ENCODE results near the gene IMMP2L. TPM values are rescaled to one million over a fixed set of nuclear protein-coding genes. Genes with fewer than 3 reads are reported as not detected.

The IMMP2L gene
- total and polyA plus RNA-seq, 2 of the 8 experiments (the other 6 are each of a cell fraction or from before 2014, with no cell fraction given) = 2.3 to 10.1 TPM

GRCh38 chr7:111362506-111363054 is 199.7 kb downstream of the IMMP2L start:
- Histone ChIP-seq H4K20me1 (replicated peaks in 1 of 2; ENCODE audit: control insufficient read depth in 1 of 2, insufficient read depth in 2 of 2, low read length in 2 of 2) (no peaks in the 10 kb centered on the region), H3K4me1 (replicated peaks in 1 of 4; ENCODE audit: control insufficient read depth in 3 of 4, insufficient read depth in 4 of 4, low read length in 3 of 4) (peaks cover 0 to 5% (median 2%) of the 10 kb centered on the region in 4 experiments; a peak in 2 of 7 replicates), H3K18ac (ENCODE audit: extremely low read depth, low read length) (no peak overlapping the region), H2BK120ac (replicated peaks; ENCODE audit: low read depth, low read length) (no peak overlapping the region), H4K8ac (ENCODE audit: extremely low read depth, insufficient read depth, low read length) (no peak overlapping the region), H3K23me2 (ENCODE audit: low read depth, low read length) (no peaks in the 10 kb centered on the region), H2BK12ac (ENCODE audit: low read depth, low read length) (no peak overlapping the region), H3K14ac (ENCODE audit: insufficient read length) (no peak overlapping the region), H3K23ac (ENCODE audit: insufficient read length) (no peak overlapping the region), H3K4ac (replicated peaks; ENCODE audit: insufficient read length, low read depth, low read length) (no peak overlapping the region), H3K27me3 (replicated peaks in 1 of 4; ENCODE audit: control insufficient read depth in 3 of 4, extremely low read depth in 1 of 4, insufficient read depth in 3 of 4, low read length in 3 of 4) (no peaks in the 10 kb centered on the region), H4K91ac (replicated peaks; ENCODE audit: insufficient read length, low read length) (no peak overlapping the region), H2AFZ (ENCODE audit: low read length) (no peak overlapping the region), H3K4me3 (ENCODE audit: extremely low read depth in 1 of 4, insufficient read depth in 2 of 4, low read depth in 3 of 4, low read length in 4 of 4) (no peak overlapping the region), H3K36me3 (ENCODE audit: control insufficient read depth in 2 of 4, insufficient read depth in 4 of 4, low read length in 3 of 4) (no peaks in the 10 kb centered on the region), H3K79me2 (ENCODE audit: control insufficient read depth in 1 of 2, insufficient read depth in 2 of 2, low read length in 2 of 2) (no peaks in the 10 kb centered on the region), H4K5ac (ENCODE audit: insufficient read length, low read depth, low read length) (no peak overlapping the region), H2BK20ac (ENCODE audit: low read length) (no peak overlapping the region), H3K4me2 (ENCODE audit: insufficient read depth in 1 of 2, low read depth in 2 of 2, low read length in 2 of 2) (no peak overlapping the region), H3K56ac (replicated peaks; ENCODE audit: insufficient read length, low read depth, low read length) (no peak overlapping the region), H2AK5ac (ENCODE audit: low read depth, low read length) (no peak overlapping the region), H3K27ac (ENCODE audit: low read depth, low read length) (no peak overlapping the region), H3K9me3 (ENCODE audit: insufficient read depth in 2 of 2, low read depth in 1 of 2, low read length in 1 of 2) (no peaks in the 10 kb centered on the region), H2BK15ac (ENCODE audit: low read length) (no peak overlapping the region), H3K79me1 (ENCODE audit: low read depth, low read length) (no peaks in the 10 kb centered on the region), H2BK5ac (ENCODE audit: low read depth, low read length) (no peak overlapping the region), H3K9ac (replicated peaks in 1 of 4; ENCODE audit: extremely low read depth in 1 of 4, low read depth in 3 of 4, low read length in 3 of 4) (no peak overlapping the region)
- ChIA-PET POLR2A (ENCODE audit: partially characterized antibody) (no interaction called here), CTCF (ENCODE audit: partially characterized antibody) (interaction anchor here (1.3 to 1.4 kb wide), 2 partner anchors 11 to 530 kb away, joined by 5 to 6 read pairs; no protein-coding TSS in a partner anchor)
- FAIRE-seq = no peak
- DNase-seq (ENCODE audit: low read depth in 1 of 2, low spot score in 2 of 2) = no peak
- 89% methylated on average over 2 of the region's 2 CpGs; no CpG with 5 or more reads in 1 of the 2 experiments for WGBS, 2 experiments (ENCODE audit: extremely low coverage in 1 of 2, insufficient coverage in 1 of 2, insufficient read length in 1 of 2, insufficient replicate concordance in 2 of 2, low coverage in 1 of 2, low lambda C conversion rate in 2 of 2, missing lambda C conversion rate in 1 of 2)
- no peak for TF ChIP-seq SUZ12 (IDR thresholded peaks at IDR 0.05; ENCODE audit: low read length)
- TF ChIP-seq, protein P1, sequence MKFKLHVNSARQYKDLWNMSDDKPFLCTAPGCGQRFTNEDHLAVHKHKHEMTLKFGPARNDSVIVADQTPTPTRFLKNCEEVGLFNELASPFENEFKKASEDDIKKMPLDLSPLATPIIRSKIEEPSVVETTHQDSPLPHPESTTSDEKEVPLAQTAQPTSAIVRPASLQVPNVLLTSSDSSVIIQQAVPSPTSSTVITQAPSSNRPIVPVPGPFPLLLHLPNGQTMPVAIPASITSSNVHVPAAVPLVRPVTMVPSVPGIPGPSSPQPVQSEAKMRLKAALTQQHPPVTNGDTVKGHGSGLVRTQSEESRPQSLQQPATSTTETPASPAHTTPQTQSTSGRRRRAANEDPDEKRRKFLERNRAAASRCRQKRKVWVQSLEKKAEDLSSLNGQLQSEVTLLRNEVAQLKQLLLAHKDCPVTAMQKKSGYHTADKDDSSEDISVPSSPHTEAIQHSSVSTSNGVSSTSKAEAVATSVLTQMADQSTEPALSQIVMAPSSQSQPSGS (IDR thresholded peaks at IDR 0.05; ENCODE audit: low read length) = no peak
- no peak for TF ChIP-seq SP2 (IDR thresholded peaks at IDR 0.05; ENCODE audit: low read length)
- no peak for TF ChIP-seq TBP (IDR thresholded peaks at IDR 0.05; ENCODE audit: low read depth, low read length)
- TF ChIP-seq FOSL1 (IDR thresholded peaks at IDR 0.05; ENCODE audit: insufficient read depth, low read depth, low read length) = no peak
- no peak for TF ChIP-seq EP300 (IDR thresholded peaks at IDR 0.05; ENCODE audit: borderline replicate concordance in 1 of 2, low read depth in 2 of 2, low read length in 2 of 2)
- no peak for TF ChIP-seq SIRT6 (IDR thresholded peaks at IDR 0.05; ENCODE audit: low read length)
- TF ChIP-seq JUND (IDR thresholded peaks at IDR 0.05; ENCODE audit: low read length) = no peak
- no peak for TF ChIP-seq MAFK (IDR thresholded peaks at IDR 0.05; ENCODE audit: low read depth, low read length)

All from H1 (cell line).